H4 (cell line): ENCODE measurements around the gene TGFBR3. TPM values are rescaled to one million over a fixed set of nuclear protein-coding genes. Genes with fewer than 3 reads are reported as not detected.

Experiments used
- DNase-seq: peaks from one replicate; pipeline ENCODE4 v3.0.0-alpha.2; 2015; ENCODE audit warnings: low spot score
- total RNA-seq: library from RNA; depleted of rRNA; stranded (reverse); fragments of >200 nt; shearing (Covaris generic); gene quantifications from 2 replicates; pipeline ENCODE4 v1.2.3, GENCODE V29; 2014

The TGFBR3 gene
- total RNA-seq, 1 experiment from 2014 or later: 3.4 TPM

- no peak for DNase-seq
These were observed 82.0 kb downstream of the TGFBR3 start for GRCh38 chr1:91803847-91804545.

- DNase-seq: no peak
These were observed 82.8 kb downstream of the TGFBR3 start for GRCh38 chr1:91803123-91803522.

DNA sequence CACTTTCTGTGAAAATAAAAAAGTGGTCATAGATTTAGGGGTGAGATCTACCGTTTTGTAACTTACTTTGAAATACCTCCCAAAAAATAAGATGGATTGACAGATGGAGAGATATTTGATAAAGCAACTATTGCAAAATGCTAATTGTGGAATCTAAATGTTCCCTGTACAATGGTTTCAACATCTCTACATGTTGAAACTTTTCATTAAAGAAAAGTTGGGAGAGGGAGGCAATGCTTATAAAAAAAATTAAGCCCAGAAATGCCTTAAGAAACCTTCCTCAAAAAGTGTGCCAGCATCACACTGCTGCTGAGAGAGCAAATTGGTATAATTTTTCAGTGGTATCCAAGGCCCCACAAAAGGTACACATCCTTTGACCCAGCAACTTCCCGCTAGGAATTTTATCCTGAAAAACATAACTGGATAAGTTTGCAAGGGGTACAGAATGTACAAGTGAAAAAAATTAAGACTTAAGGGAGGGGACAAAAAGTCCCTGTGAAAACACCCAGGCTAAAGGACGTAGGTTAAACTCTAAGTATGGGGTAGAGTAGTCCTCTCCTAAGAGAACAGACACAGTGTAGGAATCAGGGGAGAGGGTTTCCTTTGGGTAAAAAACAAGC lies 84.3 kb downstream of the TGFBR3 start:
- no peak for DNase-seq

DNA sequence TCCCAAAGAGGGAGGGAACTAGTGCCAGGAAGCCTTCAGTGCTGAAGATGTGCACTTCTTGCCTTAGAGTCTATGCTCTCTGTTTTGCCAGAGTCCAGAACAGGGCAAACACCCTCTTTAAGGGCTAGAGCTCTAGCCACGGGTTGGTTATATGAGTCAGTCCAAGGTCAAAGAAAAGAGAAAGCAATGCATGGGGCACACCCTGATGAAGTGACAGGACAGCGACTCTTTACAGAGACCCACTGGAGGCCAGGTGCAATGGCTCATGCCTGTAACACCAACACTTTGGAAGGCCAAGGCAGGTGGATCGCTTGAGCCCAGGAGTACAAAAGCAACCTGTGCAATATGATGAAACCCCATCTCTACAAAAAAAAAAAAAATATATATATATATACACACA lies 86.1 kb downstream of the TGFBR3 start:
- DNase-seq: no peak

DNA sequence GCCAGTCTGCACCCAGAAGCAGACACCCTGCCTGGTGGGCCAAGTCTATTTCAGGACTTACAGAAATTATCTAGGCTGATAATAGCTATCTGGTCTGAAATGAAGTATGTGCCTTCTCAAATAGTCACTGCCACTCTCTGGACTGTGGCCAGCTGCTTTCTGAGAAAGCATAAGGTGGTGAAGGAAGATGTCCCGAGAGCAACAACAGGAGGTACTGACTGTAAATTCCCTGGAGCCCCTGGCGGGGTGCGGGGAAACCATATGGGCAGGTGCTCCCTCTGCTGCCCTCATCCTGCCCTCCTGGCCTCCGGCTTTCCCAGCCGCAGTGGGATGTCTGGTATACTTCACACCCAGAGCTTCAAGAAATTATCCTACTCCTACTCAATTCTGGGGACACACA lies 86.8 kb downstream of the TGFBR3 start:
- no peak for DNase-seq

GRCh38 chr1:91798740-91799139 lies 87.2 kb downstream of the TGFBR3 start:
- DNase-seq: no peak

GRCh38 chr1:91798241-91798648 lies 87.7 kb downstream of the TGFBR3 start:
- DNase-seq: no peak

- no peak for DNase-seq
These were observed 88.8 kb downstream of the TGFBR3 start for GRCh38 chr1:91797164-91797563.

DNA sequence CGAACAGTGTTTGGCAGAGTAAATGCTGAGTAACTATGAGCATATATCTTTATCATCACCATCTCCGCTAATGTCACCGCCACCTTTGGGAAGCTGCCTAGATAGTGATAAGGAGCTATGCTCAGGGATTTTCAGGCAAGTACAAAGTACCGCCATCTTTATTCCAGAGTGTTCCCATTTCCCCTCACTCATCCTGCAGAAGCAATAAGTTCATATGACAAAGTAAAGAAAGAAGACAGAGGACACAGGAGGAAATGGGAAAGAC lies 89.6 kb downstream of the TGFBR3 start:
- DNase-seq: no peak

- DNase-seq: no peak
These were observed 90.2 kb downstream of the TGFBR3 start for GRCh38 chr1:91795591-91796389.

DNA sequence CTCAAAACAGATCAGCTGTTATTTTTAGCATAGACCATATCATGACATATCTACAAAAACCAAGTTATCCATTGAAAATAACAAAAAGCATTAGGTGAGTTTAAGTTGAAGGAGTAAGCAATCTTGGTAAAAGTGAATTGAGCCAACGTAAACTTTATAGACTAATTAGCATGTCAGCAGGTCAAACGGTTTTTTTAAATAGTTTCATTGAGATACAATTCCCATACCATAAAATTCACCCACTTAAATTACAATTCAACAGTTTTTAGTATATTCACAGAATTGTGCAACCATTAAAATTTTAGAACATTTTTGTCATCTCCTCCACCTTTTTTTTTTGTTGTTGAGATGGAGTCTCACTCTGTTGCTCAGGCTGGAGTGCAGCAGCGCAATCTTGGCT lies 92.1 kb downstream of the TGFBR3 start:
- DNase-seq: no peak

DNA sequence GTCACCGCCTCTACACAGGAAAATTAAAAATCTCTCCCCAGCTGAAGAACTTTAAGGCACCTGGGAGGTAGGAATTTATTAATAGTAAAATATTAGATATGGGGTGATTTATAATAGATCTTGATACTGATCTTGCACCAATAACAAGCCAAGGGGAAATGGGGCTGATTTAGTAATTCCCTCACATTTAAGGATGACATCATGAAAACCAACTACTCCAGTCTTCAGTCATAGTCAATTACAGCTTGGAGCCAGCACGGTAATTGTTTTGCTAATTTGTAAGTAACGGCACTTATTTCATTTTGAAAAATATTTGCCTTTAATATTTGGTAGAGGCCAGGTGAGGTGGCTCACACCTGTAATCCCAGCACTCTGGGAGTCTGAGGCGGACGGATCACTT lies 92.8 kb downstream of the TGFBR3 start:
- DNase-seq: no peak

GRCh38 chr1:91792489-91793071 lies 93.4 kb downstream of the TGFBR3 start:
- no peak for DNase-seq

- DNase-seq: peak; percentile 23
These were observed 94.1 kb downstream of the TGFBR3 start for GRCh38 chr1:91791691-91792488.

GRCh38 chr1:91791103-91791502 lies 94.8 kb downstream of the TGFBR3 start:
- no peak for DNase-seq

GRCh38 chr1:91790392-91790791 lies 95.6 kb downstream of the TGFBR3 start:
- DNase-seq: no peak

GRCh38 chr1:91789273-91789997 lies 96.5 kb downstream of the TGFBR3 start:
- DNase-seq: no peak

GRCh38 chr1:91787919-91788318 lies 98.0 kb downstream of the TGFBR3 start:
- no peak for DNase-seq

GRCh38 chr1:91784616-91785015 lies 101.3 kb downstream of the TGFBR3 start:
- no peak for DNase-seq

DNA sequence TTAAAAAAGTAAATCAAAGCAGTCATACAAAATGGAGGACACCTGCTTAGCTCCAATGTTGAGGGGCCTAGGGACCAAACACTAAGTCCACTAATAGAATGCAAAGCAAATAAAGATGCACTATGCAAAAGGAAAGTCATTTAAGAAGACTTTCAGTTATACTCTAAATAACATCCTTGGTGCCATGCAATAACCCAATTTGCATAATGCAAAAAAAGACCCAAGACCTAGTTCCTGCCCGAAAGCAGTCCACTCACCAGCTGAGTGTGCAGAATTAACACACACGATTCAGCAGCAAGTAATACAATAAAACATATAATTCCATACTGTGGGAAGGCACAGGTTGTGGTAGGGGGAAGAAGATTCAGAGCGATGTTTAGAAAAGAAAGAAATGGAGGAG lies 101.8 kb downstream of the TGFBR3 start:
- no peak for DNase-seq
